Measurements from ENCODE around the gene PACRG. TPM values are rescaled to one million over a fixed set of nuclear protein-coding genes. Genes with fewer than 3 reads are reported as not detected.

The PACRG gene
- total RNA-seq, 1 donor from 2014 or later: 1.2 TPM

GRCh38 chr6:163121270-163121669 is 393.5 kb downstream of the PACRG start:
- Mint-ChIP-seq H3K27me3 (ENCODE audit: unreplicated experiment) (peaks cover 3% of the 10 kb centered on the region), H3K4me3 (ENCODE audit: unreplicated experiment) (no peak overlapping the region), H3K27ac (ENCODE audit: unreplicated experiment) (no peak overlapping the region), H3K9me3 (ENCODE audit: unreplicated experiment) (peaks cover 11% of the 10 kb centered on the region), H3K4me1 (ENCODE audit: unreplicated experiment) (no peaks in the 10 kb centered on the region), H3K36me3 (ENCODE audit: unreplicated experiment) (no peaks in the 10 kb centered on the region)
- no peak for DNase-seq (ENCODE audit: extremely low spot score, unreplicated experiment)
- TF ChIP-seq CTCF (IDR thresholded peaks at IDR 0.05): no peak

DNA sequence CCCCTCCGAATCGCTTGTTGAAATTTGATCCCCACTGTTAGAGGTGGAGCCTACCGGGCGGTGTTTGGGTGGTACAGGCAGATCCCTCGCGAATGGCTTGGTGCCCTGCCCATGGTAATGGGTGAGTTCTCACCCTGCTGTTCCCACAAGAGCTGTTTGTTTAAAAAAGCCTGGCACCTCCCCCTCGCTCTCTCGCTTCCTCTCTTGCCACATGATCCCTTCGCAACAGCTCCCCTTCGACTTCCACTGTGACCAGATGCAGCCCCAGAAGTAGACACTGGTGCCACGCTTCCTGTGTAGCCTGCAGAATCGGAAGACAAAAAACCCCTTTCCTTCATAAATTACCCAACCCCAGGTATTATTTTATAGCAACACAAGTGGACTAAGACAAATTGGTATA is 394.6 kb downstream of the PACRG start:
- no peak for DNase-seq (ENCODE audit: extremely low spot score, unreplicated experiment)
- TF ChIP-seq CTCF (IDR thresholded peaks at IDR 0.05): no peak
- H3K4me1 Mint-ChIP-seq (ENCODE audit: unreplicated experiment): no peaks in the 10 kb centered on the region
- no peak overlapping the region for H3K4me3 Mint-ChIP-seq (ENCODE audit: unreplicated experiment)
- H3K9me3 Mint-ChIP-seq (ENCODE audit: unreplicated experiment): peaks cover 11% of the 10 kb centered on the region
- peaks cover 3% of the 10 kb centered on the region for H3K27me3 Mint-ChIP-seq (ENCODE audit: unreplicated experiment)
- H3K36me3 Mint-ChIP-seq (ENCODE audit: unreplicated experiment): no peaks in the 10 kb centered on the region
- H3K27ac Mint-ChIP-seq (ENCODE audit: unreplicated experiment): no peak overlapping the region

DNA sequence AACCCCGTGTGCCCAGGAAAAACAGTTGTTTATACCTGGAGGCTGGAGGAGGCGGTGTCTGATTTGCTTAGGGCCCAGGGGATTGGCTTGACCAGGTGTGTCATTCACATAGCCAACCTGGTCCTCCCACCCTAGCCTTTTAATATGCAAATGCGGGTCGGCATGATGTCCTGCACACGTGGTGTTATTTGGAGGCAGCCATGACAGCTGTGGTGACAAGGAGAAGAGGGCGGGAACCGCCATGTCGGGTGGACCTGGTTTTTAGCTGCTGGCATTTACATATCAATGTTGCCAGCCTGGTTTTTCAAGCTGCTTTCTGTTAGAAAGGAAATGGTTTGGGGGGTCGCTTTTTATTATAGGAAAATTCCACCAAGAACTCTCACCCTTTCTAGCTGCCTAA is 395.3 kb downstream of the PACRG start:
- peaks cover 3% of the 10 kb centered on the region for H3K27me3 Mint-ChIP-seq (ENCODE audit: unreplicated experiment)
- H3K4me3 Mint-ChIP-seq (ENCODE audit: unreplicated experiment): no peak overlapping the region
- H3K4me1 Mint-ChIP-seq (ENCODE audit: unreplicated experiment): no peaks in the 10 kb centered on the region
- no peak for DNase-seq (ENCODE audit: extremely low spot score, unreplicated experiment)
- peaks cover 11% of the 10 kb centered on the region for H3K9me3 Mint-ChIP-seq (ENCODE audit: unreplicated experiment)
- no peak for TF ChIP-seq CTCF (IDR thresholded peaks at IDR 0.05)
- no peaks in the 10 kb centered on the region for H3K36me3 Mint-ChIP-seq (ENCODE audit: unreplicated experiment)
- H3K27ac Mint-ChIP-seq (ENCODE audit: unreplicated experiment): no peak overlapping the region

- peaks cover 11% of the 10 kb centered on the region for H3K9me3 Mint-ChIP-seq (ENCODE audit: unreplicated experiment)
- no peaks in the 10 kb centered on the region for H3K4me1 Mint-ChIP-seq (ENCODE audit: unreplicated experiment)
- no peak for DNase-seq (ENCODE audit: extremely low spot score, unreplicated experiment)
- no peak overlapping the region for H3K27ac Mint-ChIP-seq (ENCODE audit: unreplicated experiment)
- no peaks in the 10 kb centered on the region for H3K36me3 Mint-ChIP-seq (ENCODE audit: unreplicated experiment)
- peaks cover 8% of the 10 kb centered on the region for H3K27me3 Mint-ChIP-seq (ENCODE audit: unreplicated experiment)
- TF ChIP-seq CTCF (IDR thresholded peaks at IDR 0.05): no peak
- no peak overlapping the region for H3K4me3 Mint-ChIP-seq (ENCODE audit: unreplicated experiment)
Observed at GRCh38 chr6:163126741-163127140, 399.0 kb downstream of the PACRG start.

- H3K36me3 Mint-ChIP-seq (ENCODE audit: unreplicated experiment): no peaks in the 10 kb centered on the region
- no peak overlapping the region for H3K4me3 Mint-ChIP-seq (ENCODE audit: unreplicated experiment)
- no peaks in the 10 kb centered on the region for H3K4me1 Mint-ChIP-seq (ENCODE audit: unreplicated experiment)
- no peak for TF ChIP-seq CTCF (IDR thresholded peaks at IDR 0.05)
- peaks cover 8% of the 10 kb centered on the region for H3K27me3 Mint-ChIP-seq (ENCODE audit: unreplicated experiment)
- DNase-seq (ENCODE audit: extremely low spot score, unreplicated experiment): no peak
- no peak overlapping the region for H3K27ac Mint-ChIP-seq (ENCODE audit: unreplicated experiment)
- H3K9me3 Mint-ChIP-seq (ENCODE audit: unreplicated experiment): peaks cover 5% of the 10 kb centered on the region
Observed at GRCh38 chr6:163127587-163127986, 399.8 kb downstream of the PACRG start.

Data from osteocyte (in vitro differentiated cells).